Fibroblast of peridontal ligament (primary cell): ENCODE data around the gene PILRB.
"Not testable (repeated sequence)": the region's sequence is repeated elsewhere in the genome, so short reads cannot be mapped to it uniquely, and the experiment has no call there.

Experiments used
- DNase-seq: peaks from one replicate; pipeline ENCODE4 v3.0.0-alpha.2; 2010; ENCODE audit errors: extremely low read depth

PILRB gene

DNA sequence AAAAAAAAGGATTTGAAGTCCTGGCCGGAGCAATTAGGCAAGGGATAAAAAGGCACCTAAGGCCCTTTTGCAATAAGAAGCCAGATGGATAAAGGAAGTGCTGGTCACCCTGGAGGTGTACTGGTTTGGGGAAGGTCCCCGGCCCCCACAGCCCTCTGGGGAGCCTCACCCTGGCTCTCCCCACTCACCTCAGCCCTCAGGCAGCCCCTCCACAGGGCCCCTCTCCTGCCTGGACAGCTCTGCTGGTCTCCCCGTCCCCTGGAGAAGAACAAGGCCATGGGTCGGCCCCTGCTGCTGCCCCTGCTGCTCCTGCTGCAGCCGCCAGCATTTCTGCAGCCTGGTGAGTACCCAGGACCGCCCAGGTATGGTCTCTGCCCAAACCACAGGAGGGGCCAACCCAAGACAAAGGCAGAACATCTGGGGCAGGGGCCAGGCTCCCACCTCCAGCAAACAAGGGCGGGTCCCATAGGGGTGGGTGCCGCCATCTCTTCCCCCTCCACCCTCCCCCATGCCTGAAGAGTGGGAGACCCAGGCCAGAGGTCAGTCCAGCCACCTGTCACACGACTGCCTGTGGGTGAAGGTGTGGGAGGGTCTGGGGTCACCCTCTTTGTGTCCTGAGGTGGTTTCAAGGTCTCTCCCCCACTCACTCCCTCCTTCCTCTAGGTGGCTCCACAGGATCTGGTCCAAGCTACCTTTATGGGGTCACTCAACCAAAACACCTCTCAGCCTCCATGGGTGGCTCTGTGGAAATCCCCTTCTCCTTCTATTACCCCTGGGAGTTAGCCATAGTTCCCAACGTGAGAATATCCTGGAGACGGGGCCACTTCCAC, at the start of gene PILRB:
Gene PILRB, plus strand, starts transcription at position 91 of the 830 bp plus-strand sequence. Its CDS starts 186 bp downstream, at position 277.
- DNase-seq, result no peak

DNA sequence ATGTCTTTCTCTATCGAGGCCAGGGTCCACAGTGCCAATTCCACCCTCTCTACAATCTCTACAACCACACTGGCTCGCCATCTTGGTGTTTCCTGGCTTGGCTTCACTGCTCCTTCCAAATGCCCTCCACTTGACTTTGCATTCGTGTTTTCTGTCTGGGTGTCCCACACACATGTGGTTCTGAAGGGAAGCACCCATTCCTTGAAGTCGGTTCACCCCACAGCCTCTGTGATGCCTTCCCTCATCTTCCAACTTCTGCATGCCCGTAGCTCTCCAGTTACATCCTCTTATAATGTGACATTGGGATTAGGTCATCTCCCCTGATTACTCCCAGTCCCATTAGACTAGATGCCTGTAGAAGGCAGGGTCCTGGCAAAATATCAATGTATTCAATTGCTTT, 39.6 kb upstream of the PILRB start:
- not testable (repeated sequence) for DNase-seq

- DNase-seq, result not testable (repeated sequence)
Observed at GRCh38 chr7:100321648-100322047, 36.3 kb upstream of the PILRB start.

DNA sequence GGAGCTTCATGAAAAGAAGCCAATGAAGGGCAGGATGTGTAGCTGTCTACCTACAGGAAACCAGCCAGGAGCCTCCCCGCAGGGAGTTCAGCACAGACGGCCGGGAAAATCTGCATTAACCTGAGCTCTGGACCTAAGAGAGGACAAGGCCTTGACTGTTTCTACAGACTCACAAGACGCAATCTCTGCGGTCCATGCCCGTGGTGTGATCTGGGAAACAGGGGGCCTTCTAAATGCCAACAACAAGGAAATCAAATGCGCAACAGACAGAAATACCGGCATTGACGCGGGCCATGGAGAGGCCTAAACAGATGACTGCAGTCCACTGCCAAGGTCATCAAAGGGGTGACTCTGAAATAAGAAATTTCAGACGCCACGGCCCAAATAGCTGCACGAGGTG, 33.7 kb upstream of the PILRB start:
- not testable (repeated sequence) for DNase-seq

- not testable (repeated sequence) for DNase-seq
Observed at GRCh38 chr7:100325671-100326070, 32.2 kb upstream of the PILRB start.

- not testable (repeated sequence) for DNase-seq
Observed at GRCh38 chr7:100326914-100327313, 31.0 kb upstream of the PILRB start.

GRCh38 chr7:100335566-100336466, 22.1 kb upstream of the PILRB start:
- peak; percentile 91 for DNase-seq

- DNase-seq, result not testable (repeated sequence)
Observed at GRCh38 chr7:100338083-100338696, 19.7 kb upstream of the PILRB start.

GRCh38 chr7:100341286-100341685, 16.6 kb upstream of the PILRB start:
- DNase-seq, result not testable (repeated sequence)

- no peak for DNase-seq
Observed at GRCh38 chr7:100342765-100343164, 15.2 kb upstream of the PILRB start.

DNA sequence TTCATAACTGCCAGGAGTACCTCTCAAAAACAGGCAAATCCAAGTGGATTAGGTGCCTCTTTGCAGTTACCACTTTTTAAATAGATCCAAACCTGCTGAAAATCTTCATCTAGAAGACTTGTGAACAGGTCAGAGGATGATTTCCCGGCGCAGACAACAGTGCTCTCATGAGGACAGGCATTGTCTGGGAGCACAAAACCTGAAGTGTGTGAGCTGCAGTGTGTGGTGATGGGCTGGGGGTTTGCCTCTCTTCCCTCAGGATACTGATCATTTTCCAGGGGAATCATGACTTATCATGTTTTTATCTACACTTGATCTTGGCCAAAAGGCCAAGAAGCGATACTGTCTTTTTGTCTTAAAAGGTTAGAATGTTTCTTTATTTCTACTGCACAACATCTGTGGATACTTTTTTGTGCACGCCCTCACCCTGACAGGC, 13.8 kb upstream of the PILRB start:
- DNase-seq, result not testable (repeated sequence)

- peak; percentile 21 for DNase-seq
Observed at GRCh38 chr7:100344560-100345287, 13.2 kb upstream of the PILRB start.

DNA sequence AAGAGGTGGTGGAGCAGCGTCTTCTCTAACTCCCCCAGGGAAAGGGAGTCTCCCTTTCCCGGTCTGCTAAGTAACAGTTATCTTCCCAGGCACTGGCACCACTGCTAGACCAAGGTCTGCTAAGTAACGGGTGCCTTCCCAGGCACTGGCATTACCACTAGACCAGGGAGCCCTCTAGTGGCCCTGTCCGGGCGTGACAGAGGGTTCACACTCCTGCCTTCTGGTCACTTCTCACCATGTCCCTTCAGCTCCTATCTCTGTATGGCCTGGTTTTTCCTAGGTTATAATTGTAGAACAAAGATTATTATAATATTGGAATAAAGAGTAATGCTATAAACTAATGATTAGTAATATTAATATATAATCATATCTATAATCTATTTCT, 12.6 kb upstream of the PILRB start:
- DNase-seq, result peak; percentile 40

DNA sequence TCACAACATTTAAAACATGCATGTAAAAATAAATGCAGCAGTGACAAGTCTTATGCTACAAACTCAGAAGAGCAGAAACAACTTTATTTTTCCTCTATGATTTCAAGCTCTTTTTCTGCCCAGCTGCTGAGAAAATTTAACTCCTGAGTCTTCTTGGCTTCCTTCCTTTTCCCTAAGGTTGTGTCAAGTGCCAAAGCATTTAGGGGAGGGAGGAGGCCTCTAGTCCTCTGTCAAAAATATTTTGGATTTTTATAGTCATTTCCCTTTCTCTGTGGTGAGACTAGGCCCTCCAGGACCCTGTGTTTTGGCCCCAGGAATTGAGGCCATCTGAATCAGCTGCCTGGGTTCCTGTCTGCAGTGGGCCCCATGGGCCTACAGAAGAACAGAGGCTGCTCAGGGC, 11.0 kb upstream of the PILRB start:
- DNase-seq, result no peak

GRCh38 chr7:100348805-100349204, 9.1 kb upstream of the PILRB start:
- DNase-seq, result no peak

DNA sequence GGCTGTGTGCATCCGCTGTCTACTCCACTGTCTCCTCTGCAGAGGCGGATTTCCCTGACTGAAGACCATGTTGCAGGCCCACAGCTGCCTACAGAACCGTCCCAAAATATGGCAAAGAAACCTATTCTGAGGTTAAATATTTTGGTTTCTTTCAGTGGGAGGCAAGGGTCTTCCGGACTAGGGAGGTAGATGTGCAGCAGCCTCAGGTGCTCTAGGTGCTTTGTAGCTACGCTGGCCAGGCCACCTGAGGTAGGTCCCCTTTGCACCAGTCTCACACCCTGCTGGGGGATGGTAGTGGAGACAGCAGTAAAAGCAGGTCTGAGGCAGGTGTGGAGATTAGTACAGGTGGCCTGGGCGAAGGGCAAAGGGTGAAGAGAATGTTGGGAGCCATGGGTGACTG, 8.2 kb upstream of the PILRB start:
- no peak for DNase-seq

DNA sequence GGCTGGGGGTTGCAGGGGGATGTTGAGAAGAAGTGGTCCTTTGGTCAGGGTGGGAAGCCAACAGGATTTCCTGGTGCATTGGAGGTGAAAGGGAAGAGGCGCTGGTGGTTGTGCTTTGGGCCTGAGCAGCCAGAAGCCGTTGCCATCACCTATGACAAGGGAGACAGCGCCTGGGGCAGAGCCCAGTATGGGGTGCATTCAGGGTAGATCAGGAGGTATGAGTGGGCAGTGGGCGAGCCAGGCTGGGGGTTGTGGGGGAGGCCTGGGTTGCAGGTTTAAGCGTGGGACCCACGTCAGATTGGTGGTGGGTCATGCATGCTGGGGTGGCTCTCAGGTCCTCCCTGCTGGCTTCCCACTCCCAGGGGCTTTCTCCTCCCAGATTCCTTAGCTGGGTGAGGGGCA, 6.3 kb upstream of the PILRB start:
- no peak for DNase-seq

DNA sequence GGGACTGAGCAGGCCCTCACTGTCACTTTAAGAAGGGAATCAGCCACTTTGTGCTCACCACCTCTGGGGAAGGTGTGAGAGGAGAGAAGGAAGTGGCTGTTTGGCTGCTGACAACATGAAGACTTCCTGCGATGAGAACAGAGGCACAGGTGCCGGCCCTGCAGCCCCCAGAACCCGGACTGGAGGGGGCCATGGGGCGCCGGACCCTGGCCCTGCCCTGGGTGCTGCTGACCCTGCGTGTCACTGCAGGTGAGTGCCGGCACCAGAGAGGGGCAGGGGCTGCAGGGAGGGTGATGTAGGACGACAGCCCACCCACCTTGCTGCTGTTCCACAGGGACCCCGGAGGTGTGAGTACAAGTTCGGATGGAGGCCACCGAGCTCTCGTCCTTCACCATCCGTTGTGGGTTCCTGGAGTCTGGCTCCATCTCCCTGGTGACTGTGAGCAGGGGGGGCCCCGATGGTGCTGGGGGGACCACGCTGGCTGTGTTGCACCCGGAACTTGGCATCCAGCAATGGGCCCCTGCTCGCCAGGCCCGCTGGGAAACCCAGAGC, 5.6 kb upstream of the PILRB start:
- not testable (repeated sequence) for DNase-seq

GRCh38 chr7:100352984-100353684, 4.8 kb upstream of the PILRB start:
- no peak for DNase-seq

DNA sequence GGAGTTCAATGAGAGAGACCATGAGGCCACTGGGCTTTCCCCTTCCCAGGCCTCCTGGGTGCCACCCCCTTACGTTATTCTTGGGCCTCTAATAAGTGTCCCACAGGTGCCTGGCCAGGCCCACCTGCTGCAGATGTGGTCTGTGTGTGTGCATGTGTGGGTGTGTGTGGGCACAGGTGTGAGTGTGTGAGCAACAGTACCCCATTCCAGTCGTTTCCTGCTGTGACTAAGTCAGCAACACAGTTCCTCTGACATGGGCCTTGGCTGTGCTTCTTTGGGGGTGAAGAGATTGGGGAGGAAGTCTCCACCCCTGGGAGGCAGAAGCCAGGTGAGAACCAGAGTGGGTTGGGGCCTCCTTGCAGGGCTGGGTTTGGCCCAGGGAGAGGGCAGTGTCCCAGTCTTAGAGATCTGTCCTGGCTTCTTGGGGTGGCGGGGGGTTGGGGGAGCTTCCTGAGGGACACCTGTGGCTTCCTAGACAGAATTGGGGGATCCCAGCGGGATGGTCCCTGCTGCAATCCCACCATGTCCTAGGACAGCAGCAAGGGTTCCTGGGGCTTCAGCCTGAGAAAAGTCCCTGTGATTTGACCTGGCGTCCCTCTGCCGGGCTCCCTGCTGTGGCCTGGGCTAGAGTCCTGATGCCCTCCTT, 4.1 kb upstream of the PILRB start:
- DNase-seq, result no peak
